HepG2 (cell line): ENCODE results near the gene KIZ. TPM values are rescaled to one million over a fixed set of nuclear protein-coding genes. Genes with fewer than 3 reads are reported as not detected.

Experiments used
- ETV6 ChIP-seq: sonication (generic); formaldehyde crosslinking; conservative IDR thresholded peaks from 2 replicates; pipeline ENCODE4 v1.4.0; 2020; ENCODE audit warnings: missing genetic modification reagents
- GLI4 ChIP-seq: sonication (generic); formaldehyde crosslinking; IDR thresholded peaks from 2 replicates; pipeline ENCODE4 v1.5.1; 2020; ENCODE audit warnings: missing genetic modification reagents, mild to moderate bottlenecking, moderate library complexity, borderline replicate concordance
- IKZF4 ChIP-seq: sonication (generic); formaldehyde crosslinking; IDR thresholded peaks from 2 replicates; pipeline ENCODE4 v1.5.1; 2020; ENCODE audit warnings: borderline replicate concordance, mild to moderate bottlenecking, low read depth, missing genetic modification reagents; ENCODE audit errors: not compliant biosample characterization
- KDM5B ChIP-seq: sonication (generic); formaldehyde crosslinking; IDR thresholded peaks from 2 replicates; pipeline ENCODE4 v1.4.0; 2020; ENCODE audit warnings: missing genetic modification reagents, mild to moderate bottlenecking, borderline replicate concordance
- PHF5A ChIP-seq: IDR thresholded peaks from one replicate; pipeline ENCODE4 v1.6.1; 2018; ENCODE audit warnings: low read depth, missing genetic modification reagents; ENCODE audit not compliant: unreplicated experiment
- PRPF4 ChIP-seq: fragments of 200-400 bp; formaldehyde crosslinking; IDR thresholded peaks from 2 replicates; pipeline ENCODE4 v1.6.1; 2016; ENCODE audit warnings: low read length, low read depth; ENCODE audit not compliant: poor library complexity, severe bottlenecking
- SMYD3 ChIP-seq: sonication (generic); formaldehyde crosslinking; IDR thresholded peaks from 2 replicates; pipeline ENCODE4 v1.8.1; 2023; ENCODE audit warnings: mild to moderate bottlenecking, missing genetic modification reagents
- SP5 ChIP-seq: IDR thresholded peaks from 2 replicates; pipeline ENCODE4 v1.6.1; 2016; ENCODE audit warnings: low read depth, borderline replicate concordance
- ZBTB1 ChIP-seq: sonication (generic); formaldehyde crosslinking; IDR thresholded peaks from 2 replicates; pipeline ENCODE4 v1.4.0; 2020; ENCODE audit warnings: missing genetic modification reagents, borderline replicate concordance
- ZNF256 ChIP-seq: sonication (generic); formaldehyde crosslinking; conservative IDR thresholded peaks from 2 replicates; pipeline ENCODE4 v1.4.0; 2020; ENCODE audit warnings: missing genetic modification reagents
- ZNF672 ChIP-seq: sonication (generic); formaldehyde crosslinking; IDR thresholded peaks from 2 replicates; pipeline ENCODE4 v1.8.1; 2022; ENCODE audit warnings: missing genetic modification reagents
- ZNF775 ChIP-seq: sonication (generic); formaldehyde crosslinking; IDR thresholded peaks from 2 replicates; pipeline ENCODE4 v1.4.0; 2020; ENCODE audit warnings: missing genetic modification reagents, mild to moderate bottlenecking, moderate library complexity, borderline replicate concordance
- ZNF777 ChIP-seq: sonication (generic); formaldehyde crosslinking; IDR thresholded peaks from 2 replicates; pipeline ENCODE4 v1.4.0; 2020; ENCODE audit warnings: missing genetic modification reagents
- ZNF782 ChIP-seq: sonication (generic); formaldehyde crosslinking; IDR thresholded peaks from 2 replicates; pipeline ENCODE4 v1.4.0; 2020; ENCODE audit warnings: missing genetic modification reagents, mild to moderate bottlenecking, borderline replicate concordance
- polyA plus RNA-seq, 8 experiments: library from polyadenylated mRNA; depleted of rRNA in 3 of 8; stranded (reverse) in 7 of 8; unstranded in 1 of 8; fragments of >200 nt; fragmentation: Illumina TruSeq in 4 of 8; extraction: Trizol in 4 of 8; gene quantifications; 2 replicates each; pipeline versions ENCODE4 v1.2.1 to v1.2.3, GENCODE V29; 2011 to 2016; ENCODE audit warnings: low read depth in 4 of 8, missing spikeins in 1 of 8, mixed read lengths in 1 of 8; ENCODE audit not compliant: insufficient read depth in 1 of 8
- total RNA-seq, 5 experiments: library from RNA; depleted of rRNA; stranded (reverse); fragments of >200 nt; fragmentation: Illumina TruSeq; extraction: Trizol; gene quantifications; 2 replicates each; pipeline ENCODE4 v1.2.3, GENCODE V29; 2016; ENCODE audit warnings: low read depth in 1 of 5
- TF ChIP-seq, protein P1 (sequence below): sonication (generic); formaldehyde crosslinking; IDR thresholded peaks from 2 replicates; pipeline ENCODE4 v1.8.0; 2022; ENCODE audit warnings: low read depth, missing genetic modification reagents
- TF ChIP-seq, protein P2 (sequence below): IDR thresholded peaks from 2 replicates; pipeline ENCODE4 v1.6.1; 2016; ENCODE audit warnings: mild to moderate bottlenecking, missing biosample characterization, missing genetic modification reagents
- TF ChIP-seq, protein P3 (sequence below), 2 experiments: sonication (generic) in 1 of 2; formaldehyde crosslinking in 1 of 2; IDR thresholded peaks; 2 replicates each; pipeline versions ENCODE4 v1.4.0 to v1.6.1; 2018 to 2020; ENCODE audit warnings: missing genetic modification reagents in 2 of 2, borderline replicate concordance in 1 of 2, low read depth in 1 of 2, mild to moderate bottlenecking in 1 of 2, missing biosample characterization in 1 of 2
- TF ChIP-seq, protein P4 (sequence below): sonication (generic); formaldehyde crosslinking; IDR thresholded peaks from 2 replicates; pipeline ENCODE4 v1.4.0; 2020; ENCODE audit warnings: missing genetic modification reagents
- TF ChIP-seq, protein P5 (sequence below): sonication (generic); formaldehyde crosslinking; IDR thresholded peaks from 2 replicates; pipeline ENCODE4 v1.8.0; 2022; ENCODE audit warnings: mild to moderate bottlenecking, missing genetic modification reagents, borderline replicate concordance
- TF ChIP-seq, protein P6 (sequence below): IDR thresholded peaks from 2 replicates; pipeline ENCODE4 v1.6.1; 2016; ENCODE audit warnings: low read depth, borderline replicate concordance
- TF ChIP-seq, protein P7 (sequence below): IDR thresholded peaks from 2 replicates; pipeline ENCODE4 v1.6.1; 2012; ENCODE audit warnings: inconsistent platforms

KIZ gene
- total and polyA plus RNA-seq, 2 of the 13 experiments (the other 11 are each of a cell fraction or from before 2014, with no cell fraction given) = 46.3 to 114 TPM

DNA sequence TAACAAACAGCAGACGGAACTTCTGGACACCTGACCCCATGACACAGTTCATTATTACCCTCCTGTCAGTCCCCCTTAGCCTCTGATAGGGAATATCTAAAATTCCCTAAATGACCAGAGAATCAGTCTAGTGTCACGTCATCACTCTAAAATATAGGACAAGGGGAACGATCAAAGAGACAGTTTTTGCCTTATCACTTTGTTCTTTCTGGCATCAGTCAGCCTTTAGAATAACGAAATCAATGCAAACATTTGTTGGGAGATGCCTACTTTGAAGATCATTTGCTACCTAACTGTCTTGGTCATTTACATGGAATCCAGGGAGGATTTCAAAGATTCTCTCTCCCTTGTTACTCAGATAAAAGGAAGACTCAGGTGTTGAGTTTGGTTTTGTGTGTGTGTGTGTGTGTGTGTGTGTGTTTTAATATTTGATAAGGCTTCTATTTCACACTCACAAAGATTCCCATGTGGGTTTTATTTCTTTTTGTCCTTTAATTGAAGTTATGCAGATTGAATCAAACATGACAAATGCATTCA, 48.0 kb upstream of the KIZ start (continued):
- TF ChIP-seq, protein P1, sequence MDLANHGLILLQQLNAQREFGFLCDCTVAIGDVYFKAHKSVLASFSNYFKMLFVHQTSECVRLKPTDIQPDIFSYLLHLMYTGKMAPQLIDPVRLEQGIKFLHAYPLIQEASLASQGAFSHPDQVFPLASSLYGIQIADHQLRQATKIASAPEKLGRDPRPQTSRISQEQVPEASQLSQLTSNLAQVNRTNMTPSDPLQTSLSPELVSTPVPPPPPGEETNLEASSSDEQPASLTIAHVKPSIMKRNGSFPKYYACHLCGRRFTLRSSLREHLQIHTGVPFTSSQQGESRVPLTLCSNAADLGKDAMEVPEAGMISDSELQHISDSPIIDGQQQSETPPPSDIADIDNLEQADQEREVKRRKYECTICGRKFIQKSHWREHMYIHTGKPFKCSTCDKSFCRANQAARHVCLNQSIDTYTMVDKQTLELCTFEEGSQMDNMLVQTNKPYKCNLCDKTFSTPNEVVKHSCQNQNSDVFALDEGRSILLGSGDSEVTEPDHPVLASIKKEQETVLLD (CRISPR knock-in tag) = no peak
- TF ChIP-seq ZNF256 (no peak), SMYD3 (CRISPR knock-in tag) (no peak), ETV6 (CRISPR knock-in tag) (no peak), IKZF4 (no peak), GLI4 (CRISPR knock-in tag) (no peak), PRPF4 (no peak), SP5 (CRISPR knock-in tag) (no peak; the same call in 1 of the 2 replicates), ZNF782 (no peak), KDM5B (CRISPR knock-in tag) (no peak), ZBTB1 (no peak), ZNF672 (no peak), ZNF775 (CRISPR knock-in tag) (no peak), PHF5A (CRISPR knock-in tag) (no peak), ZNF777 (CRISPR knock-in tag) (no peak)
- TF ChIP-seq, protein P2, sequence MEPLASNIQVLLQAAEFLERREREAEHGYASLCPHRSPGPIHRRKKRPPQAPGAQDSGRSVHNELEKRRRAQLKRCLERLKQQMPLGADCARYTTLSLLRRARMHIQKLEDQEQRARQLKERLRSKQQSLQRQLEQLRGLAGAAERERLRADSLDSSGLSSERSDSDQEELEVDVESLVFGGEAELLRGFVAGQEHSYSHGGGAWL (CRISPR knock-in tag) = no peak
- TF ChIP-seq, protein P3, sequence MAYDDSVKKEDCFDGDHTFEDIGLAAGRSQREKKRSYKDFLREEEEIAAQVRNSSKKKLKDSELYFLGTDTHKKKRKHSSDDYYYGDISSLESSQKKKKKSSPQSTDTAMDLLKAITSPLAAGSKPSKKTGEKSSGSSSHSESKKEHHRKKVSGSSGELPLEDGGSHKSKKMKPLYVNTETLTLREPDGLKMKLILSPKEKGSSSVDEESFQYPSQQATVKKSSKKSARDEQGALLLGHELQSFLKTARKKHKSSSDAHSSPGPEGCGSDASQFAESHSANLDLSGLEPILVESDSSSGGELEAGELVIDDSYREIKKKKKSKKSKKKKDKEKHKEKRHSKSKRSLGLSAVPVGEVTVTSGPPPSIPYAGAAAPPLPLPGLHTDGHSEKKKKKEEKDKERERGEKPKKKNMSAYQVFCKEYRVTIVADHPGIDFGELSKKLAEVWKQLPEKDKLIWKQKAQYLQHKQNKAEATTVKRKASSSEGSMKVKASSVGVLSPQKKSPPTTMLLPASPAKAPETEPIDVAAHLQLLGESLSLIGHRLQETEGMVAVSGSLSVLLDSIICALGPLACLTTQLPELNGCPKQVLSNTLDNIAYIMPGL (CRISPR knock-in tag; IDR thresholded peaks at IDR 0.05; ENCODE audit: borderline replicate concordance in 1 of 2, low read depth in 1 of 2) = no peak; a peak in 1 of 4 replicates
- TF ChIP-seq, protein P4, sequence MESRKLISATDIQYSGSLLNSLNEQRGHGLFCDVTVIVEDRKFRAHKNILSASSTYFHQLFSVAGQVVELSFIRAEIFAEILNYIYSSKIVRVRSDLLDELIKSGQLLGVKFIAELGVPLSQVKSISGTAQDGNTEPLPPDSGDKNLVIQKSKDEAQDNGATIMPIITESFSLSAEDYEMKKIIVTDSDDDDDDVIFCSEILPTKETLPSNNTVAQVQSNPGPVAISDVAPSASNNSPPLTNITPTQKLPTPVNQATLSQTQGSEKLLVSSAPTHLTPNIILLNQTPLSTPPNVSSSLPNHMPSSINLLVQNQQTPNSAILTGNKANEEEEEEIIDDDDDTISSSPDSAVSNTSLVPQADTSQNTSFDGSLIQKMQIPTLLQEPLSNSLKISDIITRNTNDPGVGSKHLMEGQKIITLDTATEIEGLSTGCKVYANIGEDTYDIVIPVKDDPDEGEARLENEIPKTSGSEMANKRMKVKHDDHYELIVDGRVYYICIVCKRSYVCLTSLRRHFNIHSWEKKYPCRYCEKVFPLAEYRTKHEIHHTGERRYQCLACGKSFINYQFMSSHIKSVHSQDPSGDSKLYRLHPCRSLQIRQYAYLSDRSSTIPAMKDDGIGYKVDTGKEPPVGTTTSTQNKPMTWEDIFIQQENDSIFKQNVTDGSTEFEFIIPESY (CRISPR knock-in tag) = no peak
- TF ChIP-seq, protein P5, sequence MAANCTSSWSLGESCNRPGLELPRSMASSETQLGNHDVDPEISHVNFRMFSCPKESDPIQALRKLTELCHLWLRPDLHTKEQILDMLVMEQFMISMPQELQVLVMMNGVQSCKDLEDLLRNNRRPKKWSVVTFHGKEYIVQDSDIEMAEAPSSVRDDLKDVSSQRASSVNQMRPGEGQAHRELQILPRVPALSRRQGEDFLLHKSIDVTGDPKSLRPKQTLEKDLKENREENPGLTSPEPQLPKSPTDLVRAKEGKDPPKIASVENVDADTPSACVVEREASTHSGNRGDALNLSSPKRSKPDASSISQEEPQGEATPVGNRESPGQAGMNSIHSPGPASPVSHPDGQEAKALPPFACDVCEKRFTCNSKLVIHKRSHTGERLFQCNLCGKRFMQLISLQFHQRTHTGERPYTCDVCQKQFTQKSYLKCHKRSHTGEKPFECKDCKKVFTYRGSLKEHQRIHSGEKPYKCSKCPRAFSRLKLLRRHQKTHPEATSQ (CRISPR knock-in tag) = no peak
- TF ChIP-seq, protein P6, sequence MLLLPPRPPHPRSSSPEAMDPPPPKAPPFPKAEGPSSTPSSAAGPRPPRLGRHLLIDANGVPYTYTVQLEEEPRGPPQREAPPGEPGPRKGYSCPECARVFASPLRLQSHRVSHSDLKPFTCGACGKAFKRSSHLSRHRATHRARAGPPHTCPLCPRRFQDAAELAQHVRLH (CRISPR knock-in tag) = no peak
- TF ChIP-seq, protein P7, sequence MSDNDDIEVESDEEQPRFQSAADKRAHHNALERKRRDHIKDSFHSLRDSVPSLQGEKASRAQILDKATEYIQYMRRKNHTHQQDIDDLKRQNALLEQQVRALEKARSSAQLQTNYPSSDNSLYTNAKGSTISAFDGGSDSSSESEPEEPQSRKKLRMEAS = no peak
